Left ventricle myocardium inferior (tissue), 1 donor: Measurements from ENCODE around the gene IGF2R. TPM values are rescaled to one million over a fixed set of nuclear protein-coding genes. Genes with fewer than 3 reads are reported as not detected.
"Not testable (repeated sequence)": the region's sequence is repeated elsewhere in the genome, so short reads cannot be mapped to it uniquely, and the experiment has no call there.

Source experiments
- DNase-seq: peaks from one replicate; pipeline ENCODE4 v3.0.0-alpha.2; 2020
- H3K27ac ChIP-seq: fragments of 200-600 bp; replicated peaks from 2 replicates; pipeline ENCODE4 v1.8.0; 2021
- H3K27me3 ChIP-seq: fragments of 200-600 bp; 2 replicates; pipeline ENCODE4 v1.8.0; 2021; ENCODE audit warnings: low read depth
- H3K36me3 ChIP-seq: fragments of 200-600 bp; 2 replicates; pipeline ENCODE4 v1.8.0; 2021
- H3K4me1 ChIP-seq: fragments of 200-600 bp; 2 replicates; pipeline ENCODE4 v1.8.0; 2021
- H3K4me3 ChIP-seq: fragments of 200-600 bp; 2 replicates; pipeline ENCODE4 v1.8.0; 2021; ENCODE audit warnings: mild to moderate bottlenecking, moderate library complexity
- H3K9me3 ChIP-seq: fragments of 200-600 bp; replicated peaks from 2 replicates; pipeline ENCODE4 v1.8.0; 2021
- CTCF ChIP-seq: fragments of 200-600 bp; IDR thresholded peaks from 2 replicates; pipeline ENCODE4 v1.8.0; 2021; ENCODE audit warnings: antibody characterized with exemption, mild to moderate bottlenecking, borderline replicate concordance
- intact Hi-C: fragments of 100-400 bp; cut with micrococcal nuclease; formaldehyde crosslinking; loops from one replicate; pipeline ENCODE4 v1.11.0; 2022
- total RNA-seq: library from RNA; stranded (reverse); fragmentation: NEBNext Ultra II Directional; extraction: Animal tissue kit (Norgen Biotek cat#: 25700); gene quantifications from one replicate; pipeline ENCODE4 v1.2.1, GENCODE V29; 2021
- donor health status: DM: no; HTN: yes; CAD: no; lungs with severe emphysema.

IGF2R gene
- total RNA-seq, 1 donor from 2014 or later, result 66.8 TPM

GRCh38 chr6:160122744-160123143 is 153.9 kb downstream of the IGF2R start:
- H3K4me1 ChIP-seq, result no peaks in the 10 kb centered on the region
- no peak overlapping the region for H3K4me3 ChIP-seq
- no peaks in the 10 kb centered on the region for H3K9me3 ChIP-seq
- H3K36me3 ChIP-seq, result peaks cover 9% of the 10 kb centered on the region
- H3K27me3 ChIP-seq, result no peaks in the 10 kb centered on the region
- no peak for TF ChIP-seq CTCF
- no peak for DNase-seq
- no peak overlapping the region for H3K27ac ChIP-seq
- intact Hi-C loops, result no loop called here

GRCh38 chr6:160124007-160124406 is 155.1 kb downstream of the IGF2R start:
- Histone ChIP-seq H3K4me3 (no peak overlapping the region), H3K9me3 (no peaks in the 10 kb centered on the region), H3K36me3 (no peaks in the 10 kb centered on the region), H3K4me1 (no peaks in the 10 kb centered on the region), H3K27me3 (no peaks in the 10 kb centered on the region), H3K27ac (no peak overlapping the region)
- DNase-seq, result no peak
- no peak for TF ChIP-seq CTCF
- intact Hi-C loops, result no loop called here

GRCh38 chr6:160124605-160125004 is 155.7 kb downstream of the IGF2R start:
- H3K4me1 ChIP-seq, result no peaks in the 10 kb centered on the region
- H3K9me3 ChIP-seq, result no peaks in the 10 kb centered on the region
- intact Hi-C loops, result no loop called here
- H3K4me3 ChIP-seq, result no peak overlapping the region
- H3K27me3 ChIP-seq, result no peaks in the 10 kb centered on the region
- H3K36me3 ChIP-seq, result no peaks in the 10 kb centered on the region
- TF ChIP-seq CTCF, result no peak
- no peak overlapping the region for H3K27ac ChIP-seq
- no peak for DNase-seq

- H3K4me3 ChIP-seq, intact Hi-C loops, H3K36me3 ChIP-seq, H3K27me3 ChIP-seq, H3K9me3 ChIP-seq, H3K27ac ChIP-seq, DNase-seq, H3K4me1 ChIP-seq: not testable (repeated sequence)
Observed at GRCh38 chr6:160125105-160125504, 156.2 kb downstream of the IGF2R start.

GRCh38 chr6:160127270-160128124 is 158.6 kb downstream of the IGF2R start:
- TF ChIP-seq CTCF, result no peak
- Histone ChIP-seq H3K27me3 (no peaks in the 10 kb centered on the region), H3K9me3 (no peaks in the 10 kb centered on the region), H3K4me1 (no peaks in the 10 kb centered on the region), H3K27ac (no peak overlapping the region), H3K36me3 (no peaks in the 10 kb centered on the region), H3K4me3 (no peak overlapping the region)
- intact Hi-C loops, result no loop called here
- no peak for DNase-seq

GRCh38 chr6:160128125-160128683 is 159.3 kb downstream of the IGF2R start:
- intact Hi-C loops, result no loop called here
- Histone ChIP-seq H3K9me3 (no peaks in the 10 kb centered on the region), H3K4me3 (no peak overlapping the region), H3K27me3 (no peaks in the 10 kb centered on the region), H3K36me3 (no peaks in the 10 kb centered on the region), H3K4me1 (no peaks in the 10 kb centered on the region), H3K27ac (no peak overlapping the region)
- DNase-seq, result no peak
- no peak for TF ChIP-seq CTCF
